Right lobe of liver (tissue), 6 donors: ENCODE measurements around the gene PAGE3. TPM values are rescaled to one million over a fixed set of nuclear protein-coding genes. Genes with fewer than 3 reads are reported as not detected.

Source experiments
- ATAC-seq, 4 donors: fragments of 200-7000 bp; cut with Tn5 transposase; one replicate each; pipeline ENCODE4 v1.9.1; 2020; ENCODE audit warnings: mild to moderate bottlenecking in 4 of 4, moderate library complexity in 4 of 4
- DNase-seq, 3 donors: peaks; one replicate each; pipeline ENCODE4 v3.0.0-alpha.2; 2020
- H3K27ac ChIP-seq, 3 donors: fragments of 200-600 bp; one replicate each; pipeline ENCODE4 v1.8.0; 2022
- H3K27me3 ChIP-seq, 2 donors: fragments of 200-600 bp; one replicate each; pipeline ENCODE4 v1.8.0; 2022
- H3K36me3 ChIP-seq, 4 donors: fragments of 200-600 bp; sonication (generic) in 1 of 4; one replicate each; pipeline versions ENCODE4 v1.5.1 to v1.8.0; 2017 to 2022; ENCODE audit warnings: control low read depth in 1 of 4
- H3K4me1 ChIP-seq, 4 donors: fragments of 200-600 bp; sonication (generic) in 1 of 4; one replicate each; pipeline versions ENCODE4 v1.5.1 to v1.8.0; 2017 to 2022; ENCODE audit warnings: control low read depth in 1 of 4
- H3K4me3 ChIP-seq, 3 donors: fragments of 200-600 bp; one replicate each; pipeline ENCODE4 v1.8.0; 2022
- H3K9me3 ChIP-seq, 4 donors: fragments of 200-600 bp; sonication (generic) in 1 of 4; one replicate each; pipeline versions ENCODE4 v1.5.1 to v1.8.0; 2017 to 2022; ENCODE audit warnings: control low read depth in 1 of 4
- CTCF ChIP-seq, 4 donors: fragments of 200-600 bp in 3 of 4; fragments of 450-650 bp in 1 of 4; IDR thresholded peaks; one replicate each; pipeline versions ENCODE4 v1.5.1 to v1.8.0; 2016 to 2022; ENCODE audit warnings: antibody characterized with exemption in 4 of 4, mild to moderate bottlenecking in 2 of 4
- POLR2A ChIP-seq: fragments of 450-650 bp; IDR thresholded peaks from one replicate; pipeline ENCODE4 v1.6.1; 2017; ENCODE audit warnings: antibody characterized with exemption, mild to moderate bottlenecking
- WGBS: methylation state at CpG from one replicate; pipeline ENCODE4 v1.1.6; 2018; ENCODE audit warnings: low coverage, low lambda C conversion rate; ENCODE audit not compliant: insufficient coverage; ENCODE audit errors: missing lambda C conversion rate; 5-methylcytosine and 5-hydroxymethylcytosine counted together
- intact Hi-C, 2 donors: fragments of 100-400 bp; cut with DNase I; formaldehyde crosslinking; loops; one replicate each; pipeline versions ENCODE4 v1.11.2 to v1.14.1; 2022
- total RNA-seq, 6 experiments: library from RNA; depleted of rRNA in 2 of 6; stranded (reverse); fragments of >200 nt in 2 of 6; fragmentation: NEBNext Ultra II Directional in 3 of 6; extraction: Animal tissue kit (Norgen Biotek cat#: 25700) in 3 of 6; gene quantifications; one replicate each; pipeline versions ENCODE4 v1.1.0 to v1.2.4, GENCODE V29; 2016 to 2023
- donor health status: DM: no; HTN: yes; CAD: no.
- donor health status: DM: no; HTN: no; CAD: no.
- donor health status: DM: no; HTN: no; CAD: no.
- donor health status: DM: no; HTN: yes; CAD: no.
- donor health status: DM: no; HTN: yes; CAD: no.

The PAGE3 gene
- total RNA-seq, 6 experiments from 2014 or later = not detected

- no peak for TF ChIP-seq POLR2A
- TF ChIP-seq CTCF (IDR thresholded peaks at IDR 0.05) = peak; percentile 10 to 42 (median 41)
- DNase-seq (peak in 1 of 3 donors; percentile 61), ATAC-seq (peak; percentile 87 to 97 (median 93))
- no peaks in the 10 kb centered on the region for H3K36me3 ChIP-seq
- peak overlapping the region in 2 of 3 donors; percentile 46 to 62 for H3K27ac ChIP-seq
- no peaks in the 10 kb centered on the region for H3K9me3 ChIP-seq
- peak overlapping the region; percentile 25 to 49 (median 45) for H3K4me3 ChIP-seq
- H3K4me1 ChIP-seq = peaks cover 0 to 3% (median 0%) of the 10 kb centered on the region in 4 donors
- H3K27me3 ChIP-seq = no peaks in the 10 kb centered on the region
- WGBS = 37% methylated on average over 12 of the region's 13 CpGs
- intact Hi-C loops = no loop called here
These were observed 53.6 kb downstream of the PAGE3 start for GRCh38 chrX:55210931-55211677.

Other genes starting within 250 kb of the PAGE3 start
- gene ALAS2, start 233.9 kb downstream of the PAGE3 start, total RNA-seq = 1 to 10 TPM in 4 of 6 experiments, under 1 TPM in 1, not detected in 1; 0.16 to 8.3 (median 2.7) TPM
- not detected for gene PAGE2B, start 189.9 kb downstream of the PAGE3 start, total RNA-seq
- gene PAGE2, start 175.9 kb downstream of the PAGE3 start, total RNA-seq = not detected
- gene PAGE5, start 44.6 kb downstream of the PAGE3 start, total RNA-seq = under 1 TPM in 1 of 6 experiments, not detected in 5; 0.46 TPM
- 10 to 100 TPM in 2 of 6 experiments, 1 to 10 TPM in 4; 5.8 to 16.9 (median 7.9) TPM for gene MAGEH1, start 187.2 kb upstream of the PAGE3 start, total RNA-seq
- under 1 TPM in 5 of 6 experiments, not detected in 1; 0.31 to 0.51 (median 0.37) TPM for gene USP51, start 224.9 kb upstream of the PAGE3 start, total RNA-seq